Subcutaneous adipose tissue (tissue), 4 donors: ENCODE results near the gene ESR1. TPM values are rescaled to one million over a fixed set of nuclear protein-coding genes. Genes with fewer than 3 reads are reported as not detected.

Source experiments
- CTCF ChIP-seq: fragments of 450-650 bp; IDR thresholded peaks from one replicate; pipeline ENCODE4 v1.5.1; 2016; ENCODE audit warnings: low read depth, mild to moderate bottlenecking, control low read depth, antibody characterized with exemption, moderate library complexity
- total RNA-seq, 4 donors: library from RNA; depleted of rRNA; stranded (reverse); fragments of >200 nt; gene quantifications; one replicate each; pipeline ENCODE4 v1.1.0, GENCODE V29; 2016

ESR1 gene
- total RNA-seq, 4 donors from 2014 or later, result 3.2 to 5.8 (median 4.1) TPM

- TF ChIP-seq CTCF, result no peak
These were observed 35.0 kb upstream of the ESR1 start for GRCh38 chr6:151772446-151772845.

GRCh38 chr6:151773382-151773781 is 34.1 kb upstream of the ESR1 start:
- TF ChIP-seq CTCF, result no peak

GRCh38 chr6:151782560-151782959 is 24.9 kb upstream of the ESR1 start:
- TF ChIP-seq CTCF, result no peak

- no peak for TF ChIP-seq CTCF
These were observed 23.8 kb upstream of the ESR1 start for GRCh38 chr6:151783692-151784091.

- TF ChIP-seq CTCF, result no peak
These were observed 22.9 kb upstream of the ESR1 start for GRCh38 chr6:151784441-151785214.

- no peak for TF ChIP-seq CTCF
These were observed 10.5 kb upstream of the ESR1 start for GRCh38 chr6:151796842-151797530.

GRCh38 chr6:151803743-151804142 is 3.7 kb upstream of the ESR1 start:
- no peak for TF ChIP-seq CTCF
